ENCODE results near the gene SSTR3.

The SSTR3 gene

GRCh38 chr22:37182949-37183245 is 29.4 kb downstream of the SSTR3 start:
- TF ChIP-seq CSDC2 (CRISPR knock-in tag; IDR thresholded peaks at IDR 0.05): no peak
- TF ChIP-seq PPARA (CRISPR knock-in tag; IDR thresholded peaks at IDR 0.05; ENCODE audit: borderline replicate concordance): no peak
- TF ChIP-seq ISL1 (CRISPR knock-in tag; IDR thresholded peaks at IDR 0.05): no peak
- TF ChIP-seq CREB5 (CRISPR knock-in tag; IDR thresholded peaks at IDR 0.05; ENCODE audit: low read depth): no peak
- TF ChIP-seq ESRRG (CRISPR knock-in tag; IDR thresholded peaks at IDR 0.05): no peak
- TF ChIP-seq ZNF70 (CRISPR knock-in tag; IDR thresholded peaks at IDR 0.05): no peak
- no peak for TF ChIP-seq CSRNP3 (CRISPR knock-in tag; IDR thresholded peaks at IDR 0.05)
- no peak for TF ChIP-seq GLIS3 (CRISPR knock-in tag; IDR thresholded peaks at IDR 0.05)
- TF ChIP-seq ARNTL (CRISPR knock-in tag; IDR thresholded peaks at IDR 0.05; ENCODE audit: borderline replicate concordance, low read depth): no peak
- TF ChIP-seq POU6F1 (CRISPR knock-in tag; IDR thresholded peaks at IDR 0.05; ENCODE audit: borderline replicate concordance, low read depth): no peak
- TF ChIP-seq TCF4 (CRISPR knock-in tag; IDR thresholded peaks at IDR 0.05; ENCODE audit: borderline replicate concordance): no peak
- TF ChIP-seq TOX (CRISPR knock-in tag; IDR thresholded peaks at IDR 0.05; ENCODE audit: borderline replicate concordance): no peak
- no peak for TF ChIP-seq ZFP30 (CRISPR knock-in tag; IDR thresholded peaks at IDR 0.05)
- TF ChIP-seq TSHZ2 (CRISPR knock-in tag; IDR thresholded peaks at IDR 0.05): no peak
- TF ChIP-seq ZNF8 (CRISPR knock-in tag; IDR thresholded peaks at IDR 0.05): no peak
- no peak for TF ChIP-seq ZNF565 (CRISPR knock-in tag; conservative IDR thresholded peaks at IDR 0.05; ENCODE audit: low read depth)
- no peak for ATAC-seq

GRCh38 chr22:37182101-37182948 is 30.0 kb downstream of the SSTR3 start:
- no peak for ATAC-seq
- TF ChIP-seq ZNF8 (CRISPR knock-in tag; IDR thresholded peaks at IDR 0.05) (no peak), PPARA (CRISPR knock-in tag; IDR thresholded peaks at IDR 0.05; ENCODE audit: borderline replicate concordance) (no peak), ARNTL (CRISPR knock-in tag; IDR thresholded peaks at IDR 0.05; ENCODE audit: borderline replicate concordance, low read depth) (no peak), TSHZ2 (CRISPR knock-in tag; IDR thresholded peaks at IDR 0.05) (no peak), ESRRG (CRISPR knock-in tag; IDR thresholded peaks at IDR 0.05) (no peak), PATZ1 (CRISPR knock-in tag; IDR thresholded peaks at IDR 0.05; ENCODE audit: borderline replicate concordance) (no peak), GLIS3 (CRISPR knock-in tag; IDR thresholded peaks at IDR 0.05) (no peak), OSR1 (CRISPR knock-in tag; IDR thresholded peaks at IDR 0.05) (no peak), ZFP3 (CRISPR knock-in tag; IDR thresholded peaks at IDR 0.05) (no peak), SNAI2 (CRISPR knock-in tag; IDR thresholded peaks at IDR 0.05) (no peak), TOX (CRISPR knock-in tag; IDR thresholded peaks at IDR 0.05; ENCODE audit: borderline replicate concordance) (no peak), ISL1 (CRISPR knock-in tag; IDR thresholded peaks at IDR 0.05) (no peak), ZC3H10 (CRISPR knock-in tag; IDR thresholded peaks at IDR 0.05) (no peak), CSRNP3 (CRISPR knock-in tag; IDR thresholded peaks at IDR 0.05) (no peak)

All from SK-N-SH treated with all-trans-retinoic acid at 6 μM for 48 hours (cell line).